GM18505 (cell line): Measurements from ENCODE around the gene C2orf15.
A peak's percentile ranks its signal among the peaks of the same experiment; 100 is the strongest.
"Not testable (repeated sequence)": the region's sequence is repeated elsewhere in the genome, so short reads cannot be mapped to it uniquely, and the experiment has no call there.

Experiments
- ATAC-seq: cut with Tn5 transposase; IDR thresholded peaks from one replicate; pipeline ENCODE4 v1.9.1; 2021; ENCODE audit not compliant: unreplicated experiment
- POLR2A ChIP-seq: IDR thresholded peaks from 4 replicates; pipeline ENCODE4 v1.6.1; 2011; ENCODE audit warnings: borderline replicate concordance; ENCODE audit not compliant: insufficient read depth, insufficient read length; ENCODE audit errors: extremely low read depth

C2orf15 gene, protein sequence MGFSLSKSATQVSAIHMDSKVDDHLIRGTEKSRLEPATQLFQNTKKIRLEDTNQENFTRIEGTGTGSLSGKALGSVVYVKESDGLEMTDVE

DNA sequence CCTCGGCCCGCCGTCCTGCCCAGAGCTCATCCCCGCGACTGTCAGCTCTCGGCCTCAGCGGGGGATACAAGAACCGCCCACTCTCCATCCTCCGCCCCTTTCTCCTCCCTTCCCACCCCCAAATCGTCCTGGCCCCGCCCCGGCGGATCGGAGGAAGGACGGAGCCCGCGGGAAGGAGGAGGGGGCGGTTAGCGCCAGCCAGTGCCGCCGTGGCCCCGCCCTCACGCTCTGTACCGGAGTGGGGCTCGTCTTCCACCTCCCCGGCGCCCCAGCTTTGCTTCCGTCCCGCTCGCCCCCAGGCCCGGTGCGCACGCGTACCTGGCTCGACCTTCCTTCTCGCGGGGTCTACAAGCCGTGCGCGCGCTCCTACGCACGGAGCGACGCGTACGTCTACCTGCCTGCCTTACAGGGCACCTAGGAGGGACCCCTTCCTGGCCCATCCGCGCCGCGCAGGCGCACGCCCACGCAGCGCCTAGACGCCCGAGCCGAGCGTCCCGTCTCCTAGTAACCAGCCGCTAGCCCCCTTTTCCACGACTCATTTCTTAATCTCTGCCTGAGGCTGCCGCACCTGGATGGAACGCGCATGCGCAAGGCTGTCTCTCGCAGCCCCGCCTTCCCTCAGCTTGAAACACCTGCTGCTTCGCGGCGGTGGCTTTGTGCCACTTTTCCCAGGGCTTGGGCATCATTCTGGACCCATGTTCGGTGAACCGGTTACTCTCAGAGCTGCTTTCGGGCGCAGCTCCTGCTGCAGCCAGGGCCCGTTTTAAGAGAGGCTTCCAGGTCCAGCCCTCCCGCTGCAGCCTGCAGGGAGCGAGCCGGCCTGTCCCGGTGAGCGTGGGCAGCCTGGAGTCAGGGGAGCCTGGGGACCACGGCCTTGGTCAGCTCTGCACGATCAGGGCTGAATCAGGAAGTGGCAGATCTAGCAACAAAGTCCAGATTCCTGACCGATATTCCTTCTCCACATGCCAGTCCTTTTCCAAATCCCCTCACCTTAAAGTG is at the start of gene C2orf15:
Gene C2orf15 (plus strand): TSS at position 598 of the 999 bp plus-strand sequence. CDS start 8,852 bp downstream, outside the sequence.
- TF ChIP-seq POLR2A: peak; percentile 85
- peak; percentile 85 for ATAC-seq

DNA sequence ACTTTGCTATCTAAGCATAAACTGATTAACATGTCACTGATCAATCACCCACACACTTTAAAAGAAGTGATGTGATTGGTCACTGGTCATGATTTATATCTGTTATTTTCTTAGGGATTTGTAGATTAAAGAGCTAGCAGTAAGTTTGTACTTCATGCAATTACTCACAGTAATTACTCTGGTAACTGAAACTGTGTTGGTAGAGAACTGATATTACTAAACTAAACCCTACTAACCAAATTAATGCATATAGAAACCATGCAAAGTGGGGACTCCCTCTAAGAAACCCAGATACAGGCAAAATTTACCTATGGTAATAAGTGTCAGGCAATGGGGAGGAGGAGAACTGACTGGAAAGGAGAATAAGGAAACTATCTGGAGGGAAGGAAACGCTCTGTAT is 44.8 kb upstream of the C2orf15 start:
- ATAC-seq: no peak
- no peak for TF ChIP-seq POLR2A

DNA sequence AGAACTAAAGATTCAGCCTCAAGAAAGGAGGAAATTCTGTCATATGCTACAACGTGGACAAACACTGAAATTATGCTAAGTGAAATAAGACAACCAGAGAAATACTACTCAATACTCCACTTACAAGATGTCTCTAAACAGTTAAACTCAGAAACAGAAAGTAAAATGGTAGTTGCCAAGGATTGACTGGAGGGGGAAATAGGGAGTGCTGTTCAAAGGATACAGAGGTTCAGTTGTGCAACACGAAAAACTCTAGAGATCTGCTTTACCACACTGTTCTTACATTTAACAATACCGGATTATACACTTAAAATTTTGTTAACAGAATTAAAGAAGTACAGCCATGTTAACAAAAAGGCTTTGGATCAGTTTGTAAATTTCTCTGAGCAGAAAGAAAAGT is 39.8 kb upstream of the C2orf15 start:
- ATAC-seq: no peak
- no peak for TF ChIP-seq POLR2A

DNA sequence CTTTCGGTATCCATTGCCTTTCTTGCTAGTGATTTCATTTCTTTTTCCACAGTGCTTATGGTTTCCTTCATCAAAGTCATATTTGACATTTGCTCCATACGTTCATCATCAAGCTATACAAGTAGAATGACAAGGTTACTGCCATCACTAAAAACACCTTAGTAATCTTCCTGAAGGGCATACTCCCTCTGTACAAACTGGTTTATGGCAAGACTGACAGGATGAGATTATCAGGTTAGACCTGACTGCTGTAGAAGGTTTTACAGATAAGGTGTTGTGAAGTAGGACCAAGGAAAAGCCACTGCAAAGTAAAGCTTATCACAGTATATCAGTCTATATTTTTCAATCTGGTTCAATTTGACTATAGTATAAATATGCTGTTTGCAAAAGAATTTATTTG is 37.5 kb upstream of the C2orf15 start:
- ATAC-seq: no peak
- no peak for TF ChIP-seq POLR2A

DNA sequence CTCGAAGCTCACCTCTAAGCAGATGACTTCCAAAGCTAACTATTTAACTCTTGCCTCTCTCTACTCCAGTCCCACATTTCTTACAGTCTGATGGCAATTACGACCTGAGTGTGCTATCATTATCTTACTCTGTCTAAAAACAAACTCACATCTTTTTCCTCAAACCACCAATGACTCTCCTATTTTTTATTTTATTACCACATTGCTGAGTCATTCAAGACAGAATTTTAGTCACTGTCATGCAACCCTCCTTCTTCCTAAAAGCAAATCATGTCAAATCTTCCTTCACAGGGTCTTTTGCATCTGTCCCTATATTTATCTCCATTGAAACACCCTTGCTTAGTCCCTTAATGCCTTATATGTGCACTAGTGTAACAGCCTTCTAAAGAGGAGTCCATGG is 34.6 kb upstream of the C2orf15 start:
- no peak for TF ChIP-seq POLR2A
- ATAC-seq: no peak

DNA sequence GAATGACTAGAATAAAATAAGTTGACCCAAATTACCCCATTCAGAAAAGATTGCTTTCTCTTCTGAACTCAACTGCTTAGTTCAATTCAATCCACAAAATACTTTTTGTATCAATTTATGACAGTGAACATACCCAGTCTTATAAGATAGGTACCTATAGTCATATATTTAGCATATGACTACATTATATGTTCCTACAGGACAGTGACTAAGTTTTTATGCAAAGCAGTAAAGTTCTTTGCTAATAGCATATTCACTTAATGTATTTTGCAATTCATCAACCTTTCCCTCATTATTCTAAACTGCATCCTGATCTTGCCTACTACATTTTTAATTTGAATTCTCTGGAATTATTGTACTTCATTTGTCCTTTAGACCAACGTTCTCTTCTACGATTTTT is 30.3 kb upstream of the C2orf15 start:
- ATAC-seq: no peak
- no peak for TF ChIP-seq POLR2A

DNA sequence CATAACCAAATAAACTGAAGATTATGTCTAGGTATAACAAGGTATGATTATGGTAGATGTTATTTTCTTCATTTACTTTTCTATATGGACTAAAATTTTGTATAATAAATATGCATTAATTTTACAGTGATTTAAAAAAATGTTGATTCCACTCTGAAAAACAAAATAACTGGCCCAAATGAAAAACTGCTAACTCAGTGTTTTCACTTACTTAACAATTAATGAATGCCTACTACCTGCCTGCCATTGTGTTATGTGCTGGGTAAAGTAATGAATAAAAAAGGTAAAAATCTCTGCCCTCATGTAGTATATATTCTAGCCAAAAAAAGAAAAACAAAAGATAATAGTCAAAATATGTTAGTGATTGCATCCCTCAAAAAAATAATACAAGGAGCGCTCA is 29.6 kb upstream of the C2orf15 start:
- no peak for TF ChIP-seq POLR2A

DNA sequence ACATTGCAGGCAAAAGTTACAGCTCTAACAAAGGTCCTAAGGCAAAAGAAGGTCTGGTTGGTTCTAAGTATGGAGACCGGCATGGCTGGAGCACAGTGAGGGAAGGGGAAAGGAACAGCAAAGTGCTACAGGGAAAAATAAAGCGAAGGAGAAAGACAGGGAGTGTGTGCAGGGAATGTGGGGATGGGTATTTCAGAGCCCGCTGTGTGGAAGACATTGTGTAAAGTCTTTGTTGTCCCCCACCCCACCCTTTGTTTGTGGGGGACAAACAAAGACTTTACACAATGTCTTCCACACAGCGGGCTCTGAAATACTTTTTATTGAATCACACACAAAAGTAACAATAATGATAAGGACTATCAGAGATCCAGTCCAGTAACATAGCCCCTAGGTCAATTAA is 28.9 kb upstream of the C2orf15 start:
- TF ChIP-seq POLR2A: no peak
- ATAC-seq: no peak

More for the DNA sequence above, 29.6 kb upstream of the C2orf15 start:
- no peak for ATAC-seq

DNA sequence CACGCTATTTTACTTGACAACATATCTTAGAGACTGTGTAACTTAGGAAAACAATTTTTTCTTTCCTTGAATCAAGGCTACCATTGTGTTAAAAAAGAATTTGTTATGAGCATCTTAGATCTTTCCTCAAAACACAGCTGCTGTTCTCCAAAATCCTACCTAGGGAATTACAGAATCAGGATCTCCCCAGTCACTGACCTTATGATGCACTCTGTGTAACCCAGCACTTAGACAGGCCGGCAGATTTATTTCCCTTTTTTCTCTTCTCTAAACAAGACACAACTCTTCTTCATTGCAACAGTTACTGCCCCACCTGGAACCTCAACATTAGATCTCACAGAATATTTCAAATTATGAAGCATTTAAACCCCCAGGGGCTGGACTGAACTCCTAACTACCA is 13.5 kb upstream of the C2orf15 start:
- no peak for TF ChIP-seq POLR2A
- no peak for ATAC-seq

DNA sequence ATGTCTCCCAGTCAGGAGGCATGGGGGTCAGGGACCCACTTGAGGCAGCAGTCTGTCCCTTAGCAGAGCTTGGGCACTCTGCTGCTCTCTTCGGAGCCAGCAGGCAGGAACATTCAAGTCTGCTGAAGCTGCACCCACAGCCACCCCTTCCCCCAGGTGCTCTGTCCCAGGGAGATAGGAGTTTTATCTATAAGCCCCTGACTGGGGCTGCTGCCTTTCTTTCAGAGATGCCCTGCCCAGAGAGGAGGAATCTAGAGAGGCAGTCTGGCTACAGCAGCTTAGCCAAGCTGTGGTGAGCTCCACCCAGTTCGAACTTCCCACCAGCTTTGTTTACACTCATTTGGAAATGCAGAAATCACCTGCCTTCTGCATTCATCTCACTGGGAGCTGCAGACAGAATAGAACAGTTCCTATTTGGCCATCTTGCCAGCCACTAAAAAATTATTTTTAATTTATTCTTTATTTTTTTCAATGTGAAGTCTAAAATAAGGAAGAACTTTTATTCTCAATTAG is 6.4 kb upstream of the C2orf15 start:
- ATAC-seq: not testable (repeated sequence)

DNA sequence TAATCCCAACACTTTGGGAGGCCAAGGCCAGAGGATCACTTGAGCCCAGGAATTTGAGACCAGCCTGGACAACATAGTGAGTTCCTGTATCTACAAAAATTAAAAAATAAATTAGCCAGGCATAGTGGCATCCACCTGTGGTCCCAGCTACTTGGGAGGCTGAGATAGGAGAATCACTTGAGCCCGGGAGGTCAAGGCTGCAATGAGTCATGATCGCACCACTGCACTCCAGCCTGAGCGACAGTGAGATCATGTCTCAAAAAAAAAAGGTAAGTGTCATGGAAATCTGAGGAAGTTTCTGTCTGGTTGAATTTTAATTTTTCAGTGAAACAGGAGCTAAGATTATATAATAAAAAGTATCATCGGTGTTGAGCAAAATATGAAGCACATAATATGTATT is 2.5 kb upstream of the C2orf15 start:
- no peak for TF ChIP-seq POLR2A
- ATAC-seq: no peak

DNA sequence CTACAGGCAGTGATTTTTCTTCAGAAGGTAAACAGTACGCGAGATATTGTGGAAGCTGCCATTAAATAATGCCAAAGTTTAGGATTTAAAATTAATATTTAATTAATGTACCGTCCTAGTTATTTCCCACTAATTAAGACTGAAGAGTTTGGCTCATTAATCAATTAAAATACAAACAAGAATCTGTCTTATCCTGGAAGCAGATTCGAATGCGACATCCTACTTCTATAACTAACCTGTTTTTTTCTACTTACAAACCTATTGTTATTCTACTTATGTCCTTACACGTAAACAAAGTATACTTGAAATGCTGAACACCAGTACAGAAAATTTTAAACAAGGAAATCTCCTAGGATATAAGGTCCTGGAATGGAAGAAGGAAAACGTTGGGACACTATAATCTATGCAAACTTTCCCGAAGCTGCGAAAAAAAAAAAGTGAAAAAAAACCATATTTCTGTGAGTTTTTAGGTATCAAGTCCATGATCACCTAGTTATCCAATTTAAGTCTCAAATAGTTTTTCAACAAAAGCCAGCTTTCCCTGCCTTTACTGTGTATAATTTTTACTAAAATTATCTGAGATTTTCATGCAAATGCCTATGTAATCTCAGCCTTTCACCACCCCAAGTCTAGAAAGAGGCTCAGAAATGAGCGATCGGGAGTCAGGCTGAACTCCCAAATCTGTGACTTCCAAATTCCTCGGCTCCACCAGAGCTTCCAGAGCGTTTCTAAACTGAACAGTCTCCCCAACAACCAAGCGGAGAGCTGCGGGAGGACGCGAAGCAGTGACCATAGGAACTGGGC is 1.2 kb upstream of the C2orf15 start:
- TF ChIP-seq POLR2A: no peak
- no peak for ATAC-seq

DNA sequence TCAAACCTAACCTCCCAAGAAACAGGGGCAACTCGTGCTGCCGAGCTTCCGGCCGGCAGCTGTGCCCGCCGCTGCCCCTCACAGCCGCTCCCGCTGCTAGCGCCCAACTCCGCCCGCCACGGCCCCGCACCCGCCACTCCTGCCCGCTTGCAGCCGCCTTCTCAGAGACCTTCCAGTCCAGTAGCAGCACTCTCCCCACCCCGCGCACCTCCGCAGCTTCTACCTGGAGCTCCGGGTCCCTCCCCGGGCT is 722 bp upstream of the C2orf15 start:
- TF ChIP-seq POLR2A: no peak
- ATAC-seq: peak; percentile 27

DNA sequence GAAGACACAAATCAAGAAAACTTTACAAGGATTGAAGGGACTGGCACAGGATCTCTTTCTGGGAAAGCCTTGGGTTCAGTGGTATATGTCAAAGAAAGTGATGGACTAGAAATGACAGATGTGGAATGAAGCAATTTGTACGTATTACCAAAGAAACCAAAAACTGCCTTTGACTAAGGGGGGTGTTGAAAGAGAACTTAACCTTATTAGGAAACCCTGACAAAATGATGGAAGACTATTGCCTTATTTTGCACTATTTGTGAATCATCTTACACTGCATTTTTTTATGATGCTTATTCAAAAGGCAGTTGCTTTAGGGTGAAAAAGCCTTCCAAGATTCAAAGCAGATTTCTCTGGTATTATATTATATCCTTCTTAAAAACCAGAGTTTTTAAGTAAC is 9.2 kb downstream of the C2orf15 start:
- TF ChIP-seq POLR2A: no peak
- ATAC-seq: no peak

DNA sequence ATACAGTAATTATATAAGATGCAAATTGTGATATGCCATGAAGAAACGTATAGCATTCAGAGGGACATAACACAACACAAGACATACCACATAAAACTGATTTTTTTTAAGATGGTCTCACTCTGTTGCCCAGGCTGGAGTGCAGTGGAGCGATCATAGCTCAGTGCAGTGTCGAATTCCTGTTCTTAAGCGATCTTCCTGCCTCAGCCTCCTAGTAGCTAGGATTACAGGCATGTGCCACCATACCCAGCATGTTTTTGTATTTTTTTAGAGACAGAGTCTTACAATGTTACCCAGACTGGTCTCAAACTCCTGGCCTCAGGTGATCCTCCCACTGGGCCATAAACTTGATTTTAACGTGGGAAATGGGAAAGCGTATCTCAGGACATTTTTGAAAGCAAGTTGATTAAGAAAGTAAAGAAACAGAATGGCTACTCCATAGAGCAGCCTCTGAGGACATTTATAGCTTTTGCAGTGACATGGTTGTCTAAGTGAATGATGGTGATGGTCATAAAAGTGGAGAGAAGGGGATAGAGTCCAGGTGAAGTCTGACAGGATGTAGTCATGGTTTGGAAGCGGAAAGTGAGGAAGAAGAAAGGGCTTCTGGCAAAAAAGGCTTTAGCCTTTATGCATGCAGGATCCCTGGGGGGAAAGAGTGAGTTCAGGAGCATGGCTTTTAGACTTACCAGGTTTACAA is 10.8 kb downstream of the C2orf15 start:
- TF ChIP-seq POLR2A: no peak
- ATAC-seq: no peak
